Dermis blood vessel endothelial cell (primary cell): ENCODE data around the gene SLC15A1. TPM values are rescaled to one million over a fixed set of nuclear protein-coding genes. Genes with fewer than 3 reads are reported as not detected.
A peak's percentile ranks its signal among the peaks of the same experiment; 100 is the strongest.

Experiments used
- DNase-seq: peaks from one replicate; pipeline ENCODE4 v3.0.0; 2010
- total RNA-seq: library from RNA; depleted of rRNA; stranded (reverse); fragments of >200 nt; gene quantifications from 2 replicates; pipeline ENCODE4 v1.2.3, GENCODE V29; 2014

Gene SLC15A1
- total RNA-seq, result 0.05 TPM in 1 of 2 replicates, not detected in the other

GRCh38 chr13:98752467-98753290 lies at the start of gene SLC15A1:
Gene SLC15A1 (minus strand): TSS chr13:98752672. CDS start chr13:98752598, 74 bp downstream.
- DNase-seq, result no peak

GRCh38 chr13:98801626-98802418 lies 49.4 kb upstream of the SLC15A1 start:
- DNase-seq, result no peak

- no peak for DNase-seq
These were observed 47.6 kb upstream of the SLC15A1 start for GRCh38 chr13:98800078-98800477.

GRCh38 chr13:98798849-98799645 lies 46.6 kb upstream of the SLC15A1 start:
- no peak for DNase-seq

GRCh38 chr13:98797456-98797855 lies 45.0 kb upstream of the SLC15A1 start:
- DNase-seq, result no peak

GRCh38 chr13:98796798-98797197 lies 44.3 kb upstream of the SLC15A1 start:
- no peak for DNase-seq

- DNase-seq, result no peak
These were observed 43.7 kb upstream of the SLC15A1 start for GRCh38 chr13:98796191-98796590.

GRCh38 chr13:98795220-98795619 lies 42.7 kb upstream of the SLC15A1 start:
- DNase-seq, result no peak

GRCh38 chr13:98794498-98794897 lies 42.0 kb upstream of the SLC15A1 start:
- peak; percentile 19 for DNase-seq

- DNase-seq, result no peak
These were observed 40.5 kb upstream of the SLC15A1 start for GRCh38 chr13:98792785-98793495.

GRCh38 chr13:98792321-98792720 lies 39.8 kb upstream of the SLC15A1 start:
- DNase-seq, result no peak

- DNase-seq, result no peak
These were observed 39.1 kb upstream of the SLC15A1 start for GRCh38 chr13:98791611-98792010.

- DNase-seq, result no peak
These were observed 35.5 kb upstream of the SLC15A1 start for GRCh38 chr13:98787996-98788395.

- DNase-seq, result no peak
These were observed 34.7 kb upstream of the SLC15A1 start for GRCh38 chr13:98787173-98787572.

- no peak for DNase-seq
These were observed 33.6 kb upstream of the SLC15A1 start for GRCh38 chr13:98786023-98786422.

- DNase-seq, result no peak
These were observed 32.9 kb upstream of the SLC15A1 start for GRCh38 chr13:98785405-98785804.

- no peak for DNase-seq
These were observed 32.2 kb upstream of the SLC15A1 start for GRCh38 chr13:98784666-98785065.

- DNase-seq, result no peak
These were observed 31.5 kb upstream of the SLC15A1 start for GRCh38 chr13:98783856-98784478.

GRCh38 chr13:98782654-98783053 lies 30.2 kb upstream of the SLC15A1 start:
- DNase-seq, result no peak

- DNase-seq, result no peak
These were observed 29.4 kb upstream of the SLC15A1 start for GRCh38 chr13:98781905-98782304.

- DNase-seq, result no peak
These were observed 29.0 kb upstream of the SLC15A1 start for GRCh38 chr13:98781470-98781869.

- no peak for DNase-seq
These were observed 28.6 kb upstream of the SLC15A1 start for GRCh38 chr13:98781045-98781444.
